Measurements from ENCODE around the gene ZNF77. TPM values are rescaled to one million over a fixed set of nuclear protein-coding genes. Genes with fewer than 3 reads are reported as not detected.

ZNF77 gene
- total RNA-seq, 4 donors from 2014 or later: 2.1 to 6.0 (median 3.1) TPM

- no peak for TF ChIP-seq CTCF (IDR thresholded peaks at IDR 0.05; ENCODE audit: low read depth)
These were observed 5.7 kb upstream of the ZNF77 start for GRCh38 chr19:2950286-2951124.

GRCh38 chr19:2949939-2950285 lies 5.1 kb upstream of the ZNF77 start:
- TF ChIP-seq CTCF (IDR thresholded peaks at IDR 0.05; ENCODE audit: low read depth): no peak

GRCh38 chr19:2945575-2946184 lies 909 bp upstream of the ZNF77 start:
- no peak for TF ChIP-seq CTCF (IDR thresholded peaks at IDR 0.05; ENCODE audit: low read depth)

- TF ChIP-seq CTCF (IDR thresholded peaks at IDR 0.05; ENCODE audit: low read depth): no peak
These were observed 382 bp downstream of the ZNF77 start for GRCh38 chr19:2944403-2944774.

- TF ChIP-seq CTCF (IDR thresholded peaks at IDR 0.05; ENCODE audit: low read depth): no peak
These were observed 1.7 kb downstream of the ZNF77 start for GRCh38 chr19:2942928-2943640.

- TF ChIP-seq CTCF (IDR thresholded peaks at IDR 0.05; ENCODE audit: low read depth): no peak
These were observed 11.3 kb downstream of the ZNF77 start for GRCh38 chr19:2933490-2933910.

GRCh38 chr19:2927032-2927430 lies 17.7 kb downstream of the ZNF77 start:
- no peak for TF ChIP-seq CTCF (IDR thresholded peaks at IDR 0.05; ENCODE audit: low read depth)

Measured in subcutaneous adipose tissue (tissue), 4 donors.